HG03196 (cell line): Measurements from ENCODE around the gene DAGLA.

Source experiments
- ATAC-seq: cut with Tn5 transposase; IDR thresholded peaks from one replicate; pipeline ENCODE4 v1.9.1; 2021; ENCODE audit not compliant: unreplicated experiment

Gene DAGLA

GRCh38 chr11:61793083-61793828 lies 113.1 kb downstream of the DAGLA start:
- ATAC-seq, result no peak

- no peak for ATAC-seq
These were observed 113.6 kb downstream of the DAGLA start for GRCh38 chr11:61793829-61794204.

- no peak for ATAC-seq
These were observed 114.4 kb downstream of the DAGLA start for GRCh38 chr11:61794579-61794978.

GRCh38 chr11:61795459-61795858 lies 115.3 kb downstream of the DAGLA start:
- ATAC-seq, result no peak

GRCh38 chr11:61795876-61796526 lies 115.8 kb downstream of the DAGLA start:
- ATAC-seq, result no peak
